ENCODE data around the gene SFTA2.

DNA sequence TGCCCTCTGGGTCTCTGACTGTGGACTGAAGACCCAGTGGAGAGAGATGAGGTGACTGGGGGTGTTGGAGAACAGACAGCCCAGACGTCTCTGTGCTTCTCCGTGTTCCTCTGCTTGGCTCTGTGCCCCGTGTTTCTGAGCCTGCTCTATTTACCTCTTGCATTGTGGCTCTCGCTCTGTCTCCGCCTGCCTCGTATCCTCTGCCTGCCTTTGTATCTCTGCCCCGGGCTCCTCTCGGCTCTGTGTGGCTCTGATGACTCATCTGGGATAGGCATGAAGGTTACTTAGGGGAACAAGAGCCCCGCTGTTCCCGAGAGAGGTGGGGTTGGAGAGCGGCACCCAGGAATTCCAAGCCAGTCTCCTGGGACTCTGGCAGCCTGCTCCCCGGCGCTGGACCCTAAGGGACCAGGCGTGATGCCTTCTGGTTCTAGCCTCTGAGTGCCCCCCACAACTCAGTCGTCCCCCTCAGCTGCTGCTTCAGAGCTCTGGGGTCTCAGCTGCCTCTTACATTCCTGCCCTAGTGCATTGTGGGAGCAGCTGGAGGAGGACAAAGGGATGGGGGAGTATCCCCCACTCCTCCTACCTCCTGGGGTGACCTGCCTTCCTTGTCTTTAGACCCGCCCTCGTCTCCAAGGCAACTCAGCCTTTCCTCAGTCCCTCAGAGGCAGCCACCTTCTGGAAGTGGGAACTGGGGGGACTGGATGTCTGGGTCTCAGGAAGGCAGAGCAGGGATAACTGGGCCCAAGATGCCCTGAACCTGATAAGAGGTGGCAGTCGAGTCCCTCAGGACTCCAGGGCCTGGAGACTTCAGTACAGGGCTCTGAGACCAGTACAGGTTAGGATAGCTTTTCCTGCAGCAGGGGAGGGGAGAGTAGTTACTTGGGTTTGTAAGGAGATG lies 45.7 kb downstream of the SFTA2 start:
- TF ChIP-seq SIN3A (IDR thresholded peaks at IDR 0.05; ENCODE audit: borderline replicate concordance, insufficient read depth, low read length) (no peak), TAF1 (IDR thresholded peaks at IDR 0.05; ENCODE audit: borderline replicate concordance, insufficient read depth, low read length) (no peak), POLR2AphosphoS5 (IDR thresholded peaks at IDR 0.05; ENCODE audit: low read depth, low read length) (no peak), FOXP2 (optimal IDR thresholded peaks at IDR 0.05; ENCODE audit: borderline replicate concordance, extremely low read depth, extremely low read length, insufficient read depth) (no peak)
- TF ChIP-seq, protein P1, sequence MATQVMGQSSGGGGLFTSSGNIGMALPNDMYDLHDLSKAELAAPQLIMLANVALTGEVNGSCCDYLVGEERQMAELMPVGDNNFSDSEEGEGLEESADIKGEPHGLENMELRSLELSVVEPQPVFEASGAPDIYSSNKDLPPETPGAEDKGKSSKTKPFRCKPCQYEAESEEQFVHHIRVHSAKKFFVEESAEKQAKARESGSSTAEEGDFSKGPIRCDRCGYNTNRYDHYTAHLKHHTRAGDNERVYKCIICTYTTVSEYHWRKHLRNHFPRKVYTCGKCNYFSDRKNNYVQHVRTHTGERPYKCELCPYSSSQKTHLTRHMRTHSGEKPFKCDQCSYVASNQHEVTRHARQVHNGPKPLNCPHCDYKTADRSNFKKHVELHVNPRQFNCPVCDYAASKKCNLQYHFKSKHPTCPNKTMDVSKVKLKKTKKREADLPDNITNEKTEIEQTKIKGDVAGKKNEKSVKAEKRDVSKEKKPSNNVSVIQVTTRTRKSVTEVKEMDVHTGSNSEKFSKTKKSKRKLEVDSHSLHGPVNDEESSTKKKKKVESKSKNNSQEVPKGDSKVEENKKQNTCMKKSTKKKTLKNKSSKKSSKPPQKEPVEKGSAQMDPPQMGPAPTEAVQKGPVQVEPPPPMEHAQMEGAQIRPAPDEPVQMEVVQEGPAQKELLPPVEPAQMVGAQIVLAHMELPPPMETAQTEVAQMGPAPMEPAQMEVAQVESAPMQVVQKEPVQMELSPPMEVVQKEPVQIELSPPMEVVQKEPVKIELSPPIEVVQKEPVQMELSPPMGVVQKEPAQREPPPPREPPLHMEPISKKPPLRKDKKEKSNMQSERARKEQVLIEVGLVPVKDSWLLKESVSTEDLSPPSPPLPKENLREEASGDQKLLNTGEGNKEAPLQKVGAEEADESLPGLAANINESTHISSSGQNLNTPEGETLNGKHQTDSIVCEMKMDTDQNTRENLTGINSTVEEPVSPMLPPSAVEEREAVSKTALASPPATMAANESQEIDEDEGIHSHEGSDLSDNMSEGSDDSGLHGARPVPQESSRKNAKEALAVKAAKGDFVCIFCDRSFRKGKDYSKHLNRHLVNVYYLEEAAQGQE (IDR thresholded peaks at IDR 0.05; ENCODE audit: insufficient read depth in 1 of 2, low read depth in 2 of 2, low read length in 2 of 2): 0 out of 4 replicates have a peak, but pooled peaks of 1 of the 2 experiments have one; percentile 20

Data from PFSK-1 (cell line).